ENCODE data around the gene GNAS-AS1.

DNA sequence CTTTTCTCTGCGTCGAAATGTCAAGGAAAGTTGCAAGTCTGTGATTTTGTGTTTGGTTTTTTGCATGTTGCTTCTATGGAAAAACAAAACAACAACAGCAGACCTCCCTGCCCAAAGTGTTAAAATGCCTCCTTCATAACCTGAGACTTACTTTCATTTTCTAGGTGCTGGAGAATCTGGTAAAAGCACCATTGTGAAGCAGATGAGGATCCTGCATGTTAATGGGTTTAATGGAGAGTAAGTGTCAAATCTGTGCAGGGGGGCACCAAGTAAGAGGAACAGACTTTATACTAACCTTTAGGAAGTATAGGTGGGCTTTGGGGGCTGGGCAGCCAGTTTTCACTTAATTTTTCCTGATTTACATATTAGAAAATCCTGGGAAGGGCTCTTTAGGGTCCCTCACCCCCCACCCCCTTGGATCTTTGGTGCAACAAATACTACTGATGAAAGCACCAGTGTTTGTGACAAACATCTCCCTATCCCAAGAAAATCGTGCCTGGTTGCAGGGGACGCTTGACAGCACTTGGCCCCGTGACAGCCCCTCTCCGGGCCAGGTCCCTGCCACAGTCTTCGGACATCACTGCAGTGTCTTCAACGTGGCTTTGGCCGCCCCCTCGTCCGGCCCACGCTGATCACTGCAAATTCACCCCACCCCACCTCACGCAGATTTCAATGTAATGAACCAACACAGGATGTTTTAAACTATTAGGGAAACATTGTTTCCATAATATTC is 44.9 kb upstream of the GNAS-AS1 start:
- TF ChIP-seq POLR2A (IDR thresholded peaks at IDR 0.05; ENCODE audit: low read depth, low read length) (no peak), POLR2AphosphoS5 (IDR thresholded peaks at IDR 0.05; ENCODE audit: low read depth, low read length) (no peak), TAF1 (IDR thresholded peaks at IDR 0.05; ENCODE audit: low read depth, low read length) (no peak), POU2F2 (IDR thresholded peaks at IDR 0.05; ENCODE audit: low read depth, low read length) (no peak), SPI1 (IDR thresholded peaks at IDR 0.05; ENCODE audit: low read depth, low read length) (no peak)
